ENCODE measurements around the gene SLC22A23. TPM values are rescaled to one million over a fixed set of nuclear protein-coding genes. Genes with fewer than 3 reads are reported as not detected.

SLC22A23 gene
- total RNA-seq, 1 donor from 2014 or later: 5.7 TPM

DNA sequence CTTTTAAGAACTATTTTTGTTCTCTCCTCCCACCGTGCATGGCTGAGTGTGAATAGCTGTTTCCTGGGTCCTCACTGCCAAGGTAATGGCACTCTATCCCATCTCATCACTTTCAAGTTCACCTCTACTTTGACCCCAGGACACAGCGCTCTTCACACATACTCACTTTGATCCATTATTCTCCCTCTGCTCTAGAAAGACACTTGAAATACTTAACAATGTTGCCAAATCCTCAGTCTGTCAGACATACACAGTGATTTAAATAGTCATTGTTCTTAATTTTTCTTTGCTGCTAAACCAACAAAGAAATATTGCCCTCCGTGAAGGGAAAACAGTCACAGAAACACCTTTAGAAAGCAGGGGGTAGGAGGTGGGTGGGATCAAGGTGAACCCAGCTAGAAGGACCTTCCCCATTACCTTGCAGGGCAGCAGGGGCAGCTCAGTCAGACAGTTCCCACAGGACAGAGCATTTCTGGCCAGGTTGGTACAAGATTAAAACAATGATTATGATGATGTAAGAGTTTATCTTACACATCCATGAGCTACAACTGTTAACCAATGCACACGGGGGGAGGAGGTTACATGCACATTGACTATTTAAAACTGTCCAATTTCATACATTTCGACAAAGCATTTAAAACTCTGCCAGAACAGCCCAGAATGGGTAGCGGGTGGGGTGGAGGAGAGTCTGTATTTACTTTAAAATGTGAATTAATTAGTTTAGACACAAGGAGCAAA, 2.4 kb downstream of the SLC22A23 start:
- peak overlapping the region; percentile 96 for H3K4me2 ChIP-seq (ENCODE audit: low read length)
- peaks cover 9% of the 10 kb centered on the region for H3K27me3 Mint-ChIP-seq (ENCODE audit: low read depth, unreplicated experiment)
- H3K27me3 ChIP-seq (ENCODE audit: insufficient read depth, low read length): peaks cover 16% of the 10 kb centered on the region
- H3K9me3 ChIP-seq (ENCODE audit: insufficient read depth, low read depth, low read length): no peaks in the 10 kb centered on the region
- H4K20me1 ChIP-seq (ENCODE audit: insufficient read depth, low read length): peaks cover 18% of the 10 kb centered on the region
- H3K27ac ChIP-seq (ENCODE audit: low read depth, low read length): no peak overlapping the region
- no peak overlapping the region for H2AFZ ChIP-seq (ENCODE audit: low read depth, low read length)
- H3K36me3 Mint-ChIP-seq (ENCODE audit: low read depth, unreplicated experiment): no peaks in the 10 kb centered on the region
- DNase-seq (ENCODE audit: low read depth) (no peak), FAIRE-seq (no peak)
- peak overlapping the region; percentile 73 for H3K4me3 ChIP-seq (ENCODE audit: insufficient read depth, low read depth, low read length)
- H3K27ac Mint-ChIP-seq (ENCODE audit: unreplicated experiment): no peak overlapping the region
- peak overlapping the region; percentile 74 for H3K9ac ChIP-seq (ENCODE audit: low read length)
- H3K4me1 ChIP-seq (ENCODE audit: insufficient read depth, low read length): peaks cover 19% of the 10 kb centered on the region
- no peak for TF ChIP-seq EZH2 (IDR thresholded peaks at IDR 0.05; ENCODE audit: insufficient read depth, low read length)
- TF ChIP-seq, protein P1, sequence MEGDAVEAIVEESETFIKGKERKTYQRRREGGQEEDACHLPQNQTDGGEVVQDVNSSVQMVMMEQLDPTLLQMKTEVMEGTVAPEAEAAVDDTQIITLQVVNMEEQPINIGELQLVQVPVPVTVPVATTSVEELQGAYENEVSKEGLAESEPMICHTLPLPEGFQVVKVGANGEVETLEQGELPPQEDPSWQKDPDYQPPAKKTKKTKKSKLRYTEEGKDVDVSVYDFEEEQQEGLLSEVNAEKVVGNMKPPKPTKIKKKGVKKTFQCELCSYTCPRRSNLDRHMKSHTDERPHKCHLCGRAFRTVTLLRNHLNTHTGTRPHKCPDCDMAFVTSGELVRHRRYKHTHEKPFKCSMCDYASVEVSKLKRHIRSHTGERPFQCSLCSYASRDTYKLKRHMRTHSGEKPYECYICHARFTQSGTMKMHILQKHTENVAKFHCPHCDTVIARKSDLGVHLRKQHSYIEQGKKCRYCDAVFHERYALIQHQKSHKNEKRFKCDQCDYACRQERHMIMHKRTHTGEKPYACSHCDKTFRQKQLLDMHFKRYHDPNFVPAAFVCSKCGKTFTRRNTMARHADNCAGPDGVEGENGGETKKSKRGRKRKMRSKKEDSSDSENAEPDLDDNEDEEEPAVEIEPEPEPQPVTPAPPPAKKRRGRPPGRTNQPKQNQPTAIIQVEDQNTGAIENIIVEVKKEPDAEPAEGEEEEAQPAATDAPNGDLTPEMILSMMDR (IDR thresholded peaks at IDR 0.05; ENCODE audit: insufficient read depth, low read depth, low read length): no peak
- no peaks in the 10 kb centered on the region for H3K36me3 ChIP-seq (ENCODE audit: insufficient read depth, low read length)
- peaks cover 38% of the 10 kb centered on the region for H3K79me2 ChIP-seq (ENCODE audit: insufficient read depth, low read length)
- peaks cover 8% of the 10 kb centered on the region for H3K4me1 Mint-ChIP-seq (ENCODE audit: low read depth, unreplicated experiment)
- no peaks in the 10 kb centered on the region for H3K9me3 Mint-ChIP-seq (ENCODE audit: unreplicated experiment)
- no peak overlapping the region for H3K4me3 Mint-ChIP-seq (ENCODE audit: unreplicated experiment)

- FAIRE-seq: no peak
- Histone ChIP-seq H3K4me2 (ENCODE audit: low read length) (peak overlapping the region; percentile 96), H3K79me2 (ENCODE audit: insufficient read depth, low read length) (peaks cover 38% of the 10 kb centered on the region)
Observed at GRCh38 chr6:3453413-3454272, 3.2 kb downstream of the SLC22A23 start.

More at GRCh38 chr6:3453413-3454272, 3.2 kb downstream of the SLC22A23 start:
- H3K9me3 Mint-ChIP-seq (ENCODE audit: unreplicated experiment): no peaks in the 10 kb centered on the region
- no peak overlapping the region for H3K4me3 Mint-ChIP-seq (ENCODE audit: unreplicated experiment)
- peaks cover 8% of the 10 kb centered on the region for H3K4me1 Mint-ChIP-seq (ENCODE audit: low read depth, unreplicated experiment)
- no peak for TF ChIP-seq EZH2 (IDR thresholded peaks at IDR 0.05; ENCODE audit: insufficient read depth, low read length)
- TF ChIP-seq, protein P1 (IDR thresholded peaks at IDR 0.05; ENCODE audit: insufficient read depth, low read depth, low read length): no peak
- Histone ChIP-seq H2AFZ (ENCODE audit: low read depth, low read length) (no peak overlapping the region), H3K4me1 (ENCODE audit: insufficient read depth, low read length) (peaks cover 19% of the 10 kb centered on the region), H3K9me3 (ENCODE audit: insufficient read depth, low read depth, low read length) (no peaks in the 10 kb centered on the region), H3K4me3 (ENCODE audit: insufficient read depth, low read depth, low read length) (peak overlapping the region; percentile 73), H3K36me3 (ENCODE audit: insufficient read depth, low read length) (no peaks in the 10 kb centered on the region), H3K9ac (ENCODE audit: low read length) (peak overlapping the region; percentile 74), H4K20me1 (ENCODE audit: insufficient read depth, low read length) (peaks cover 18% of the 10 kb centered on the region), H3K27ac (ENCODE audit: low read depth, low read length) (no peak overlapping the region), H3K27me3 (ENCODE audit: insufficient read depth, low read length) (peaks cover 16% of the 10 kb centered on the region)
- H3K27me3 Mint-ChIP-seq (ENCODE audit: low read depth, unreplicated experiment): peaks cover 7% of the 10 kb centered on the region
- no peaks in the 10 kb centered on the region for H3K36me3 Mint-ChIP-seq (ENCODE audit: low read depth, unreplicated experiment)
- DNase-seq (ENCODE audit: low read depth): no peak
- H3K27ac Mint-ChIP-seq (ENCODE audit: unreplicated experiment): no peak overlapping the region
